HepG2 (cell line): ENCODE measurements around the gene ITGAV. TPM values are rescaled to one million over a fixed set of nuclear protein-coding genes. Genes with fewer than 3 reads are reported as not detected.

Experiments used
- ATAC-seq: fragments of 200-7000 bp; cut with Tn5 transposase; 3 replicates; pipeline ENCODE4 v1.9.1; 2020; ENCODE audit warnings: mild to moderate bottlenecking, moderate library complexity
- BruUV-seq: library from RNA; stranded (reverse); fragments of 400-500 nt; replicated peaks from 2 replicates; lab custom pipeline; 2021; lab: Mats Ljungman, UMichigan
- CTCF ChIA-PET: fragments of 300-600 bp; formaldehyde crosslinking; extraction: SDS; loops from one replicate; lab custom pipeline; 2021; ENCODE audit warnings: low total read pairs, inconsistent platforms, low intra/inter-chr PET ratio; lab: Yijun Ruan, JAX
- POLR2A ChIA-PET: fragments of 350-600 bp; sonication (Branson Sonifier 250); formaldehyde crosslinking; loops from one replicate; lab custom pipeline; 2020; ENCODE audit warnings: antibody characterized with exemption, inconsistent platforms; lab: Yijun Ruan, JAX
- DNase-seq: peaks from one replicate; pipeline ENCODE4 v3.0.0-alpha.2; 2015; ENCODE audit warnings: low spot score
- FAIRE-seq: peaks from 3 replicates; lab custom pipeline; 2011; peaks lifted over from hg19 to GRCh38; lab: Jason Lieb, UNC
- H2AFZ ChIP-seq: one replicate; pipeline ENCODE4 v1.6.1; 2011; ENCODE audit warnings: low read length, inconsistent platforms
- H3K27ac ChIP-seq: fragments of 300-600 bp; 3 replicates; pipeline ENCODE4 v1.8.0; 2011; ENCODE audit warnings: mixed run types, mild to moderate bottlenecking, mixed read lengths, low read length, inconsistent platforms; ENCODE audit not compliant: insufficient read depth; ENCODE audit errors: extremely low read length
- H3K27me3 ChIP-seq, 2 experiments: fragments of 200-600 bp in 1 of 2; 2 replicates in 1 of 2; 3 replicates in 1 of 2; pipeline versions ENCODE4 v1.6.0 to v1.8.0; 2011; ENCODE audit warnings: low read length in 2 of 2, mild to moderate bottlenecking in 2 of 2, moderate library complexity in 2 of 2, inconsistent platforms in 1 of 2; ENCODE audit not compliant: insufficient read depth in 2 of 2, control insufficient read depth in 1 of 2
- H3K36me3 ChIP-seq, 2 experiments: fragments of 200-600 bp in 1 of 2; replicated peaks in 1 of 2; 2 replicates in 1 of 2; 3 replicates in 1 of 2; pipeline versions ENCODE4 v1.5.1 to v1.8.0; 2011; ENCODE audit warnings: low read length in 2 of 2, inconsistent platforms in 1 of 2; ENCODE audit not compliant: insufficient read depth in 2 of 2, control insufficient read depth in 1 of 2
- H3K4me1 ChIP-seq: 2 replicates; pipeline ENCODE4 v1.5.1; 2012; ENCODE audit warnings: low read length, inconsistent platforms; ENCODE audit not compliant: insufficient read depth
- H3K4me2 ChIP-seq: 2 replicates; pipeline ENCODE4 v1.6.0; 2011; ENCODE audit warnings: low read depth, low read length, inconsistent platforms
- H3K4me3 ChIP-seq, 3 experiments: fragments of 200-600 bp in 1 of 3; sonication (generic), shearing (Covaris generic) in 1 of 3; replicated peaks in 1 of 3; 2 replicates each; pipeline ENCODE4 v1.5.1; 2011 to 2016; ENCODE audit warnings: low read length in 3 of 3, inconsistent platforms in 2 of 3, low read depth in 2 of 3, mild to moderate bottlenecking in 2 of 3, control low read depth in 1 of 3, mixed read lengths in 1 of 3; ENCODE audit not compliant: insufficient read depth in 1 of 3
- H3K79me2 ChIP-seq: one replicate; pipeline ENCODE4 v1.6.1; 2011; ENCODE audit warnings: low read length, inconsistent platforms; ENCODE audit not compliant: insufficient read depth
- H3K9ac ChIP-seq: 2 replicates; pipeline ENCODE4 v1.6.0; 2011; ENCODE audit warnings: mild to moderate bottlenecking, low read depth, low read length, inconsistent platforms; ENCODE audit not compliant: insufficient read depth
- H3K9me3 ChIP-seq: 2 replicates; pipeline ENCODE4 v1.5.1; 2012; ENCODE audit warnings: mild to moderate bottlenecking, low read length
- H4K20me1 ChIP-seq: 2 replicates; pipeline ENCODE4 v1.6.0; 2011; ENCODE audit warnings: inconsistent platforms, mild to moderate bottlenecking, low read length, moderate library complexity; ENCODE audit not compliant: insufficient read depth
- ARID2 ChIP-seq: sonication (generic); formaldehyde crosslinking; IDR thresholded peaks from 2 replicates; pipeline ENCODE4 v1.8.1; 2022; ENCODE audit warnings: mild to moderate bottlenecking, missing genetic modification reagents, borderline replicate concordance
- CREM ChIP-seq, 2 experiments: sonication (generic) in 1 of 2; formaldehyde crosslinking in 1 of 2; IDR thresholded peaks; 2 replicates each; pipeline versions ENCODE4 v1.4.0 to v1.6.1; 2016 to 2020; ENCODE audit warnings: antibody characterized with exemption in 1 of 2, mild to moderate bottlenecking in 1 of 2, missing genetic modification reagents in 1 of 2
- DR1 ChIP-seq: sonication (generic); formaldehyde crosslinking; IDR thresholded peaks from 2 replicates; pipeline ENCODE4 v1.8.0; 2021; ENCODE audit warnings: mild to moderate bottlenecking, missing genetic modification reagents, inconsistent platforms
- FOSL1 ChIP-seq: sonication (generic); formaldehyde crosslinking; IDR thresholded peaks from 2 replicates; pipeline ENCODE4 v1.9.0; 2021; ENCODE audit warnings: missing genetic modification reagents, borderline replicate concordance
- KLF6 ChIP-seq: IDR thresholded peaks from 2 replicates; pipeline ENCODE4 v1.8.0; 2016; ENCODE audit warnings: missing biosample characterization, missing genetic modification reagents
- MBD4 ChIP-seq: IDR thresholded peaks from 2 replicates; pipeline ENCODE4 v1.6.1; 2012; ENCODE audit warnings: low read length, inconsistent platforms, borderline replicate concordance
- TBP ChIP-seq: sonication (generic); formaldehyde crosslinking; IDR thresholded peaks from 2 replicates; pipeline ENCODE4 v1.5.0; 2020; ENCODE audit warnings: missing genetic modification reagents
- ZNF207 ChIP-seq: fragments of 450-650 bp; IDR thresholded peaks from 2 replicates; pipeline ENCODE4 v1.6.1; 2016; ENCODE audit warnings: antibody characterized with exemption, borderline replicate concordance
- ZNF24 ChIP-seq: fragments of 450-650 bp; IDR thresholded peaks from 2 replicates; pipeline ENCODE4 v1.6.1; 2017; ENCODE audit warnings: antibody characterized with exemption, mild to moderate bottlenecking
- ZNF326 ChIP-seq: sonication (generic); formaldehyde crosslinking; IDR thresholded peaks from 2 replicates; pipeline ENCODE4 v1.4.0; 2020; ENCODE audit warnings: missing genetic modification reagents, borderline replicate concordance
- ZNF562 ChIP-seq: sonication (generic); formaldehyde crosslinking; IDR thresholded peaks from 2 replicates; pipeline ENCODE4 v1.8.0; 2022; ENCODE audit warnings: missing genetic modification reagents, borderline replicate concordance
- ZNF563 ChIP-seq: sonication (generic); formaldehyde crosslinking; IDR thresholded peaks from 2 replicates; pipeline ENCODE4 v1.8.0; 2022; ENCODE audit warnings: mild to moderate bottlenecking, moderate library complexity, missing genetic modification reagents
- ZNF841 ChIP-seq: sonication (generic); formaldehyde crosslinking; IDR thresholded peaks from 2 replicates; pipeline ENCODE4 v1.8.1; 2023; ENCODE audit warnings: missing genetic modification reagents, borderline replicate concordance
- WGBS: methylation state at CpG from one replicate; pipeline ENCODE4 v1.1.6; 2017; ENCODE audit warnings: low lambda C conversion rate; 5-methylcytosine and 5-hydroxymethylcytosine counted together
- in situ Hi-C: cut with HindIII; loops from 2 replicates; pipeline ENCODE4 v1.10.0; 2017; ENCODE audit warnings: low pct_unique_long_range_greater_than_20kb; ENCODE audit not compliant: extremely low pct_ligation_motif_present
- intact Hi-C: fragments of 100-400 bp; cut with micrococcal nuclease; formaldehyde crosslinking; loops from one replicate; pipeline ENCODE4 v1.10.0; 2022; ENCODE audit not compliant: unreplicated experiment
- polyA plus RNA-seq, 8 experiments: library from polyadenylated mRNA; depleted of rRNA in 3 of 8; stranded (reverse) in 7 of 8; unstranded in 1 of 8; fragments of >200 nt; fragmentation: Illumina TruSeq in 4 of 8; extraction: Trizol in 4 of 8; gene quantifications; 2 replicates each; pipeline versions ENCODE4 v1.2.1 to v1.2.3, GENCODE V29; 2011 to 2016; ENCODE audit warnings: low read depth in 4 of 8, missing spikeins in 1 of 8, mixed read lengths in 1 of 8; ENCODE audit not compliant: insufficient read depth in 1 of 8
- total RNA-seq, 5 experiments: library from RNA; depleted of rRNA; stranded (reverse); fragments of >200 nt; fragmentation: Illumina TruSeq; extraction: Trizol; gene quantifications; 2 replicates each; pipeline ENCODE4 v1.2.3, GENCODE V29; 2016; ENCODE audit warnings: low read depth in 1 of 5
- TF ChIP-seq, protein P1 (sequence below): sonication (generic); formaldehyde crosslinking; IDR thresholded peaks from 2 replicates; pipeline ENCODE4 v1.8.0; 2022; ENCODE audit warnings: missing genetic modification reagents, mild to moderate bottlenecking, inconsistent platforms, borderline replicate concordance

Gene ITGAV
- total and polyA plus RNA-seq, 2 of the 13 experiments (the other 11 are each of a cell fraction or from before 2014, with no cell fraction given), result 59.1 to 60.4 TPM

DNA sequence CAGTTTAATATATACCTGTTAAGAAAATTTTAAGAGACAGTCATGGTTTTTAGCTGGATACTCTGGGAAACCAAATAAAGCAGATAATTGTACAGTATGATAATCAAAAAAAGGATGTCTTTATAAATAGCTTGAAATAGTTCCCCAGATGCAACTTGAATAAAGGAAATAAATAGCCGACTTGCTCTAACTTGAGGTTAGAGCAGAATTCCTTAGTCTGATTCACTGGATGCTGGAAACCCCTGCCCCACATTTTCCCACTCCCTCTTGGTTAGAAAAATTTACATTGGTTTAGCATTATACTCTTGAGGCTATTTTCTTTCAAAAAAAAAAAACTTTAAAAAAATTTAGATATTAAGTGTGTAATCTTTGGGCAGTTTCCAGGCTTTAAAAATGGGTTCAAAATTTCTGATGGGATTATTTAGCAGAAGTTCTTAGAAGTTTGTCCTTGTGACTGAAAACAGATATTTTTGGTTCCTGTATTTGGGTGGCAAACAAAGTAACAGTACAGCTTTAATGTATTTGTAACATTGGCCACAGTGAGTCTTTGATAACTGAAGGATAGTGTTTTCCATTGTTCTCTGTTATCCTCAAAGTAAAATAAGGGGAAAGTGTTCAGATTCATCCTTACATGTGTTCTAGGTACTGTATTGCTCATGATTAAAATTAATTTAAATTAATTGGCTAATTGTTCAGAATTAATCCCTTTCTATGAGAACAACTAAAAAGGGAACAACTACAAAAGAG is 39.6 kb downstream of the ITGAV start:
- CTCF ChIA-PET, result no interaction called here

More for the DNA sequence above, 39.6 kb downstream of the ITGAV start:
- Histone ChIP-seq H3K4me1 (no peaks in the 10 kb centered on the region), H3K9me3 (no peaks in the 10 kb centered on the region), H3K27me3 (no peaks in the 10 kb centered on the region), H3K79me2 (no peaks in the 10 kb centered on the region), H3K27ac (no peak overlapping the region), H2AFZ (no peak overlapping the region), H3K4me2 (no peak overlapping the region), H3K4me3 (no peak overlapping the region), H3K36me3 (peaks cover 4 to 13% of the 10 kb centered on the region in 2 experiments; a peak in 4 of 5 replicates), H3K9ac (no peak overlapping the region), H4K20me1 (no peaks in the 10 kb centered on the region)
- in situ Hi-C loops (no loop called here), intact Hi-C loops (no loop called here)
- POLR2A ChIA-PET, result interaction anchor here (0.7 to 1.1 kb wide), 2 partner anchors 40 to 143 kb away, joined by 3 to 5 read pairs; partner anchors contain the start of genes ITGAV and ZC3H15
- DNase-seq (no peak), ATAC-seq (no peak), FAIRE-seq (no peak)
- TF ChIP-seq ZNF563 (CRISPR knock-in tag) (no peak), FOSL1 (no peak), KLF6 (CRISPR knock-in tag) (no peak), ZNF562 (CRISPR knock-in tag) (no peak), DR1 (CRISPR knock-in tag) (no peak), ZNF24 (no peak), ZNF841 (CRISPR knock-in tag) (no peak), ARID2 (no peak), TBP (no peak), ZNF326 (CRISPR knock-in tag) (no peak), MBD4 (no peak), CREM (IDR thresholded peaks at IDR 0.05) (no peak), CREM (CRISPR knock-in tag; IDR thresholded peaks at IDR 0.05) (no peak), ZNF207 (no peak)
- TF ChIP-seq, protein P1, sequence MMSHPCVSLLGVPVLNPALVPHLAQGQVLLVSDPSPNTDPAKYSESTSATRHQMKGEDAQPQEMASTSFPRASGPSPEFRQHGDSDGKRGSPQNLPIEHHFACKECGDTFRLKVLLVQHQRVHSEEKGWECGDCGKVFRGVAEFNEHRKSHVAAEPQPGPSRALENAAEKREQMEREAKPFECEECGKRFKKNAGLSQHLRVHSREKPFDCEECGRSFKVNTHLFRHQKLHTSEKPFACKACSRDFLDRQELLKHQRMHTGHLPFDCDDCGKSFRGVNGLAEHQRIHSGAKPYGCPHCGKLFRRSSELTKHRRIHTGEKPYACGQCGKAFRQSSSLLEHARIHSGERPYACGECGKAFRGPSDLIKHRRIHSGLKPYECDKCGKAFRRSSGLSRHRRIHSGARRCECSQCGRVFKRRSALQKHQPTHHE, result no peak
- BruUV-seq, result no TSS peak
- WGBS, result 100% methylated on average over 1 of the region's 1 CpG
